Caki2 (cell line): ENCODE results near the gene SUCLG1. TPM values are rescaled to one million over a fixed set of nuclear protein-coding genes. Genes with fewer than 3 reads are reported as not detected.
"Not testable (repeated sequence)": the region's sequence is repeated elsewhere in the genome, so short reads cannot be mapped to it uniquely, and the experiment has no call there.

Source experiments
- DNase-seq: peaks from one replicate; pipeline ENCODE4 v3.0.0-alpha.2; 2015; ENCODE audit warnings: low read depth
- in situ Hi-C: cut with HindIII; loops from 2 replicates; pipeline ENCODE4 v1.10.0; 2016; ENCODE audit warnings: low sequenced_read_pairs, low pct_unique_long_range_greater_than_20kb, mixed read lengths
- total RNA-seq: library from RNA; depleted of rRNA; stranded (reverse); fragments of >200 nt; shearing (Covaris generic); gene quantifications from 2 replicates; pipeline ENCODE4 v1.2.3, GENCODE V29; 2014; ENCODE audit warnings: low replicate concordance

Gene SUCLG1
- total RNA-seq, 1 experiment from 2014 or later: 41.4 TPM

GRCh38 chr2:84472856-84473565 is 13.9 kb upstream of the SUCLG1 start:
- in situ Hi-C loops: no loop called here
- DNase-seq: no peak

- DNase-seq, in situ Hi-C loops: not testable (repeated sequence)
Measured at GRCh38 chr2:84472423-84472822, 13.3 kb upstream of the SUCLG1 start.

GRCh38 chr2:84467389-84467788 is 8.3 kb upstream of the SUCLG1 start:
- in situ Hi-C loops: no loop called here

GRCh38 chr2:84461310-84461709 is 2.2 kb upstream of the SUCLG1 start:
- in situ Hi-C loops: no loop called here
- no peak for DNase-seq

More at GRCh38 chr2:84467389-84467788, 8.3 kb upstream of the SUCLG1 start:
- DNase-seq: no peak

- in situ Hi-C loops: no loop called here
- DNase-seq: no peak
Measured at GRCh38 chr2:84460670-84461069, 1.6 kb upstream of the SUCLG1 start.

- DNase-seq: no peak
Measured at GRCh38 chr2:84459944-84460429, 907 bp upstream of the SUCLG1 start.

GRCh38 chr2:84458551-84459017 is 496 bp downstream of the SUCLG1 start:
- in situ Hi-C loops: no loop called here

More at GRCh38 chr2:84459944-84460429, 907 bp upstream of the SUCLG1 start:
- in situ Hi-C loops: no loop called here

GRCh38 chr2:84457686-84458085 is 1.4 kb downstream of the SUCLG1 start:
- DNase-seq: no peak
- in situ Hi-C loops: no loop called here

More at GRCh38 chr2:84458551-84459017, 496 bp downstream of the SUCLG1 start:
- no peak for DNase-seq

- DNase-seq: no peak
- in situ Hi-C loops: no loop called here
Measured at GRCh38 chr2:84456156-84456555, 2.9 kb downstream of the SUCLG1 start.

- no peak for DNase-seq
- in situ Hi-C loops: no loop called here
Measured at GRCh38 chr2:84454581-84454980, 4.5 kb downstream of the SUCLG1 start.

GRCh38 chr2:84452624-84453023 is 6.5 kb downstream of the SUCLG1 start:
- DNase-seq: no peak
- in situ Hi-C loops: no loop called here

- no peak for DNase-seq
- in situ Hi-C loops: no loop called here
Measured at GRCh38 chr2:84451579-84451978, 7.5 kb downstream of the SUCLG1 start.

- in situ Hi-C loops: no loop called here
- DNase-seq: no peak
Measured at GRCh38 chr2:84450288-84451227, 8.5 kb downstream of the SUCLG1 start.

GRCh38 chr2:84449711-84450110 is 9.4 kb downstream of the SUCLG1 start:
- no peak for DNase-seq
- in situ Hi-C loops: no loop called here

GRCh38 chr2:84449055-84449454 is 10.0 kb downstream of the SUCLG1 start:
- DNase-seq: no peak
- in situ Hi-C loops: no loop called here

- in situ Hi-C loops: no loop called here
- DNase-seq: no peak
Measured at GRCh38 chr2:84443477-84443876, 15.6 kb downstream of the SUCLG1 start.

- in situ Hi-C loops: no loop called here
- DNase-seq: no peak
Measured at GRCh38 chr2:84442888-84443287, 16.2 kb downstream of the SUCLG1 start.

- no peak for DNase-seq
- in situ Hi-C loops: no loop called here
Measured at GRCh38 chr2:84441505-84441904, 17.6 kb downstream of the SUCLG1 start.

GRCh38 chr2:84441036-84441435 is 18.0 kb downstream of the SUCLG1 start:
- in situ Hi-C loops: no loop called here
- DNase-seq: no peak
